HG03342 (cell line): ENCODE results near the gene CD58.
A peak's percentile ranks its signal among the peaks of the same experiment; 100 is the strongest.

Source experiments
- ATAC-seq: cut with Tn5 transposase; IDR thresholded peaks from one replicate; pipeline ENCODE4 v1.9.1; 2021; ENCODE audit warnings: mild to moderate bottlenecking, moderate library complexity; ENCODE audit not compliant: unreplicated experiment

The CD58 gene

DNA sequence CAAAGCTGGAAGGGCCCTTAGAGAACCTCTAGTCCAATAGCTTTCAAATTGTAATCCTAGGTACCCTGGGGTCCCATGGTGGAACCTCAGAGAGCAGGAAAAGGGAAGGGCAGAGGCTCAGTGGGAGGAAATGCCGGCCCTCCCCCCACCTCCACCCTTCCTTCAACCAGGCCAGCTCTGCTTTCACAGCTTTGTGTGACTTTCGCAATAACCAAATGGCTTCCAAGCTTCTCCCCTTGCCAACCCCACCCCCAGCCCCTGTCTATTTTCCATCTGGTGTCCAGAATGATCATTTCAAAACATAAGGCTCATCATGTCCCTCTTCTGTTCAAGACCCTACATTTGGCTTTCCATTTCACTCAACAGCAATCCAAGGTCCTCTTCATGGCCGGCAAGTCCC is 74.4 kb downstream of the CD58 start:
- ATAC-seq = no peak

DNA sequence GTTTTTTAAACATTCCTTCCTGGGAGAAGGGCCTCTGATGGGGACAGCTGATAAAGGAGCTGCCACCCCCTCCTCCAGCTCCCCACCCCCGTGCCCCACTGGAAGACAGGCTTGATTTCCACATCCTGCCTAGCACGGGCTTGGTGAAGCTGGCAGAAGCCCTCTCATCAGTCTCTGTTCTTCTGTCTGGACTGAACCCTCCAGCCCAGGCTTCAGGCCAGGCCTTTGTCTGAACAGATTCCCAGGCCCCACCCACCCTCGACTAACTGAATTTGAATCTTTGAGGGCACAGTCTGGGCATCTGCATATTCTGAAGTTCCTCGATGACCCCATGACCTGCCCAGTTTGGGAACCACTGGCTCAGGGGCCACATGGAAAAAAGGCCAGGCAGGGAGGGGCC is 75.3 kb downstream of the CD58 start:
- no peak for ATAC-seq

DNA sequence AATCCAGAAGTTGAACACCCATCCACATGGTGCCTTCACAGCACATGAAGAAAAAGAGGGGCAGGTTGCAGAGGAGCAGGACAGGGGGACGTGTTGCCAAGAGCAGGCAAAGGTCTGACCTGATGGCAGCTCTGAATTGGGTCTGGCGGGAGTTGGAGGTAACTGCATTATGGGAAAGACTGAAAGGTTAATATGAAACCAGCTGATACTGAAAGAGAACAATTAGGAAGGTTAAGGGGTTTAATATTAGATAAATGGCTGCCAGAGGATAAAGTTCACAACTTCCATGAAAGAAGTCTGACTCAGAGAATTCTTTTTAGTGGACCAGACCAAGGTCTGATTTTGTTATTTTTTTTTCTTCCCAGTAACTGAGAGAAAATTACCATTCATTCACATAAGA is 76.1 kb downstream of the CD58 start:
- no peak for ATAC-seq

GRCh38 chr1:116494353-116494692 is 76.5 kb downstream of the CD58 start:
- ATAC-seq = no peak

- no peak for ATAC-seq
Measured at GRCh38 chr1:116493484-116494352, 77.1 kb downstream of the CD58 start.

DNA sequence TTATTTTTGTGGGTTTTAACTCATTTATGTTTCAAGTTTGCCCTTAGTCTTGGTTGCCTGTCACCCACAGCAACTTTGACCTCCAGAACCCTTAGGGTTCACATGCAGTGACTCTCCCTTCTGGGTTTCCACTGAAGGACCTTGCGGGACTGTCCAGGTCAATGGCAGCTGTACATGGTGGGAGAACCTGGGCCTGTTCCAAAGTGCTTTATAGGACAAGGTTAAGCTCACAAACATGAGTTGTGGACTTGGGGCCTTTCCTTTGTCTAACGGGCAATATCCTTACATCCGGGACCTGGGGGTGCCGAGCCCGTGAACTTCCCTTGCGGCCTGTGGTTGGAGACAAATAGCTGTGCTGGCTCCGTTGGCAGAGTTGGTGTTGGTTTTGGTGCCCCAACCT is 77.8 kb downstream of the CD58 start:
- ATAC-seq = no peak

- ATAC-seq = no peak
Measured at GRCh38 chr1:116492358-116492811, 78.4 kb downstream of the CD58 start.

- ATAC-seq = no peak
Measured at GRCh38 chr1:116491700-116492357, 79.0 kb downstream of the CD58 start.

GRCh38 chr1:116490588-116490987 is 80.2 kb downstream of the CD58 start:
- ATAC-seq = no peak

DNA sequence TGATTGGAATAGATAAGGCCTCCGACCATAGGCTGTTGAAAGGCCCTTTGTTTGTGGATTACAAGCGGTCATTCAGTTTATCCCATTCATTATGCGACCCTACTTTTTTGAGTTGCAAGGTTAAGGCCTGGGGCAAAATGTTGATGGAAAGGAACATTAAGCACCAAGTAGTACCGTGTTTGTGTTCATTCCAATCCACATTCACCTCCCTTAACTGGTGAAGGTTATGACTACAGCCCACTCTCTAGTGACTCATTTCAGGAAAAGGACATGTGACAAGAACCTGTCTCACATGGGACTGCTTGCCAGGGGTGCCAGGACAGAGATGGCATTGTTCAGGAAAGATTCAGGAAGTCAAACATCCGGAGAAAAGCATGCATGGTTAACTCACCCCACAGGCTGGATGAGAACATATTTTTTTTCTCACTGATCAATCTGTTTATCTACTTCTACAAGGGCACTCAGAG is 81.6 kb downstream of the CD58 start:
- ATAC-seq = peak; percentile 52

- ATAC-seq = no peak
Measured at GRCh38 chr1:116488071-116488470, 82.8 kb downstream of the CD58 start.

DNA sequence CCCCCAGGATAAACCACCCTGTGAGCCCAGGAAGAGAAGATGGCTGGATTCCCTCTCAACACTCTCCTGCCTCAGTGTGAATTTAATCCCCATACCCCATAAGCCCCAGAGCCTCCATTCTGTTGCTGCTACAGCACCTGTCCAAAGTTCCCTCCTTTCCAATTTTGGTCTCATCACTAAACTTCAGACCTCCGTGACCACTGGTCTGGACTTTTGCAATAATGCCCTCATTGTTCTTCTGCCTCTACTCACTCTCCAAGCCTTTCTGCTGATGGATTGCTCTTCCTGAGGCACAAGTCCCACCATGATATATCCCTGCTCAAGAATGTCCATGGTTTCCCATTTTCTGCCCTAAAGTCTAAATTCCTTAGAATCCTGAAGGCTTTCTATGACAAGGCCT is 83.2 kb downstream of the CD58 start:
- ATAC-seq = no peak

GRCh38 chr1:116487031-116487430 is 83.8 kb downstream of the CD58 start:
- ATAC-seq = no peak

DNA sequence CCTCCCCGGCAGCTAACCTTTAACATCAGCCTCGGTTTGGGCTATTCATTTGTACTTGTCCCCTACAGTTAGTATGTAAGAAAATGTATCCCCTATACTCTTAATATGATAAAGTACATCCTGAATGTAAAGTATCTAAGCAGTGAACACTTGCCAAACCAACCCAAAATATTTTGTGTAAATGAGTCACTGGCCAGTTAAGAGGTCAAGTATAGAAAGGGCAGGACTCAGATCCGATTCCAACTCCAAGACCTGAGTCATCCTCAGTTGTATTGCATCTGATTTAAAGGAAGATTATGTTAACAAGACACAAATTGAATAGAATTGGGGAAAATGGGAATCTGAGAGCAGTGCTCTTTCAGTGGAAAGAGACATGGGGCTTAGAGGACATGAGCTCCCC is 84.4 kb downstream of the CD58 start:
- ATAC-seq = no peak

- no peak for ATAC-seq
Measured at GRCh38 chr1:116485976-116486375, 84.8 kb downstream of the CD58 start.

GRCh38 chr1:116485071-116485735 is 85.6 kb downstream of the CD58 start:
- peak; percentile 74 for ATAC-seq

DNA sequence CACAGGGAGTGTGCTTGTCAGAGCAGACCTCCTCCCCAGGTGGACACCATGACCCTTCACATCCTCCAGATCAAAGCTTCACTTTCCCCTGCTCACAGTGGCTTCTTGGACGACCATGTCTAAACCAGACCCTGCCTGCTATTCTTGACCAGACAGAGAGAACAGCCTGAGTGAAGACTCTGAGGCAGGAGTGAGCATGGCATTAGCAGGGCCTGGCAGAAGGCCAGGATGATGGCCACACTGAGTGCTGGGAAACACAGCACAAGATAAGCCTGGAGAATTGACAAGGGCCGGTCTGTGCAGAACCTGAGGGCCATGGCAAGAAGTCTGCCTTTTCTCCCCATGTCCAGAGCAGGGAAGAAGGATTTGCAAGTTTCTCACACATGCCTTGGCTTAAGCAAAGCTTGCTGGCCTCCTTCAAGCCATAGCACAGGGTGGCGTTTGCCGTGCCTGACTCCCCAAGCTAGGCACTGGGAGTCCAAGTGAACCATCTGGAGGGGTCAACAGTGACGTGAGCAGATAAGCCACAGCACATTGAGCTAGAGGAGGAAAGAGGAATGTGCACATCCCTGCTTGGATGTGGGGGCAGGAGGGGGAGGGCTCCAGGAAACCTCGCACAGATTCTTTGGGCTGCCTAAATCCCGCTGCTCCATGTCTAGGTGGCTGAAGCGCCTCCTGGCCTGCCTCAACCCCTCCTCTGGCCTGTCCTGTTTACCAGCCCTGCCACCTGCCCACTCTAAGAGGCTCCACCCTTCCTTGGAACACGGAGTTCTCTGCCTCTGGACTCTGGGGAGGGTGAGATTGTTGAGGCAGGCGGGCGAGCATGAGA is 87.1 kb downstream of the CD58 start:
- ATAC-seq = no peak

DNA sequence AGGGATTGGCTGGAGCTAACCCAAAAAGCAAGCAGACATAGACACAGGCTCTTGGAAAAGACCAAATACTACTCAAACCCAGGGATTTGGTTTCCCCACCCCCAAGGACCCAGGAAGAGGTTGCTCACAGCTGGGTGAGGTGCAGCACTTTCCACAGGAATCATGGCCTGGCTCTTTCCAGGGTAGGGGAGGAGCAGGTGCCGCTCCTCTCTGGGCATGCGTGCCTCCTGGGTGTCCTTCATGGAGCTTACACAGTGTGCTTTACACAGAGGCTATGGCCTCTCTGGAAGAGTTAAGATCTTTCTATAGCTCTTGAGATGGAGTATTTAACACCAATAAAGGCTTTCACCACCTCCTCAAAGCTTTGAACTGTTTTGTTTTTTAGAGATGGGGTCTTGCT is 88.3 kb downstream of the CD58 start:
- ATAC-seq = no peak

DNA sequence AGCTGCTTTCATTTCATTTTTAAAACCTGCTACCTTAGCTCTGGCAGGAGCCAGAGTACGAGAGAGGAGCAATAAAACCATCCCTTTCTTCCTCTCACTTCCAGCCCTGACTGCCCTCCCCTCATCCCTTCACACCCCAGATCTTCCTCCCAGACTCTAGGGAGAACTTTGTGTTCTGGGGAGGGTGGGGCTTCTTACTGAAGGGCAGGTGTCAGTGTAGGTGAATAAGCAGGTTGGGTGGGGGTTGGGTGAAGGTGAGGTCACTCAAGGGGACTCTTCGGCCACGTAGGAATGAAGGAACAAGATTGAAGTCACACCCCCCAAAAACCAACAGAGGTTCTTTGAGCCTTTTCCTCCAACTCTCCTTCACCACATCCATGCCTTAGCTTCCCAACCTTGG is 88.9 kb downstream of the CD58 start:
- ATAC-seq = no peak

DNA sequence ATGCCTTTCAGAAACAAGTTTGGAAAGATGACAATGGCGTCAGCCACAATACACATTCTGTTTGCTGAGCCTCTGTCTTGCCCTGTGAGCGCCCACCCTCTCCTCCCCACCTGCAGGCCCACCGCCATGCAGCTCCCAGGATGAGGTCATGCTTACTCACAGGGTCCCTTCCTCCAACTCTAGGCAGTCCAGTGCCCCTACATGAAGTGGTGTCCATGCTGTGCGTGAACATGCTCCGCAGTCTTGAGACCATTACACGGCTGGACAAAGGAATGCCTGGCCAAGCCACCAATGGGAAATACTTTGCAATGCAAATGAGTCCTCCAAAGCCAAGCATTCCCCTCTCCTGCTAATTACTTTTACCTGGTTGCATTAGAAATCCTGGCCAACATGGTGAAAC is 92.2 kb downstream of the CD58 start:
- ATAC-seq = no peak

- no peak for ATAC-seq
Measured at GRCh38 chr1:116477429-116477828, 93.4 kb downstream of the CD58 start.
